Naive B cell (primary cell): ENCODE measurements around the gene FCGR2B. TPM values are rescaled to one million over a fixed set of nuclear protein-coding genes. Genes with fewer than 3 reads are reported as not detected.

Experiments
- ATAC-seq, 2 donors: fragments of 150-1000 bp; cut with Tn5 transposase; 2 replicates each; pipeline ENCODE4 v1.10.0; 2021; ENCODE audit warnings: low read depth in 2 of 2, mild to moderate bottlenecking in 2 of 2, moderate library complexity in 2 of 2
- DNase-seq: peaks from one replicate; pipeline ENCODE4 v3.0.0; 2022
- H3K27ac Mint-ChIP-seq, 6 donors: one replicate each; pipeline ENCODE4 v1.8.0; 2020 to 2022; ENCODE audit warnings: mild to moderate bottlenecking in 6 of 6, mixed read lengths in 6 of 6, moderate library complexity in 5 of 6, inconsistent platforms in 2 of 6
- H3K27me3 Mint-ChIP-seq, 3 donors: one replicate each; pipeline ENCODE4 v1.8.0; 2021 to 2022; ENCODE audit warnings: mixed read lengths in 3 of 3, mild to moderate bottlenecking in 1 of 3
- H3K36me3 Mint-ChIP-seq, 2 donors: one replicate each; pipeline ENCODE4 v1.8.0; 2020 to 2022; ENCODE audit warnings: mixed read lengths in 2 of 2, inconsistent platforms in 1 of 2, mild to moderate bottlenecking in 1 of 2
- H3K4me1 Mint-ChIP-seq, 3 donors: one replicate each; pipeline ENCODE4 v1.8.0; 2020 to 2022; ENCODE audit warnings: mixed read lengths in 3 of 3, inconsistent platforms in 1 of 3, mild to moderate bottlenecking in 1 of 3, moderate library complexity in 1 of 3
- H3K4me3 Mint-ChIP-seq, 8 donors: one replicate each; pipeline ENCODE4 v1.8.0; 2020 to 2022; ENCODE audit warnings: mild to moderate bottlenecking in 8 of 8, mixed read lengths in 8 of 8, moderate library complexity in 8 of 8, inconsistent platforms in 2 of 8
- H3K9me3 Mint-ChIP-seq, 7 donors: one replicate each; pipeline ENCODE4 v1.8.0; 2020 to 2022; ENCODE audit warnings: mixed read lengths in 7 of 7, mild to moderate bottlenecking in 5 of 7, inconsistent platforms in 2 of 7, moderate library complexity in 1 of 7
- polyA plus RNA-seq, 6 donors: library from polyadenylated mRNA; unstranded; fragments of 300-500 nt; fragmentation: Illumina TruSeq; gene quantifications; one replicate each; pipeline ENCODE4 v1.2.3, GENCODE V29; 2021; ENCODE audit warnings: low read depth in 6 of 6

Gene FCGR2B
- polyA plus RNA-seq, 6 donors from 2014 or later = 232 to 404 (median 304) TPM

DNA sequence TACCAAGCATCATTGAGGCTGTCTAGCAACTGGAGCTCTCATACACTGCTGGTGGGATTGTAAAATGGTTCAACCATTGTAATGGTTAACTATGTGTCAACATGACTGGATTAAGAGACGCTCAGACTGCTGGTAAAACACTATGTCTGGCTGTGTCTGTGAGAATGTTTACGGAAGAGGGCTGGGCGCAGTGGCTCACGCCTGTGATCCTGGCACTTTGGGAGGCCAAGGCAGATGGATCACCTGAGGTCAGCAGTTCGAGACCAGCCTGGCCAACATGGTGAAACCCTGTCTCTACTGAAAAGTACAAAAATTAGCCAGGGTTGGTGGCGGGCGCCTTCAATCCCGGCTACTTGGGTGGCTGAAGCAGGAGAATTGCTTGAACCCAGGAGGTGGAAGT is 39.3 kb downstream of the FCGR2B start:
- H3K4me3 Mint-ChIP-seq = no peak overlapping the region
- no peak overlapping the region for H3K27ac Mint-ChIP-seq
- H3K36me3 Mint-ChIP-seq = no peaks in the 10 kb centered on the region
- H3K9me3 Mint-ChIP-seq = peaks cover 0 to 7% (median 0%) of the 10 kb centered on the region in 7 donors
- ATAC-seq = no peak
- H3K4me1 Mint-ChIP-seq = peaks cover 0 to 2% (median 0%) of the 10 kb centered on the region in 3 donors
- no peaks in the 10 kb centered on the region for H3K27me3 Mint-ChIP-seq
- DNase-seq = no peak

DNA sequence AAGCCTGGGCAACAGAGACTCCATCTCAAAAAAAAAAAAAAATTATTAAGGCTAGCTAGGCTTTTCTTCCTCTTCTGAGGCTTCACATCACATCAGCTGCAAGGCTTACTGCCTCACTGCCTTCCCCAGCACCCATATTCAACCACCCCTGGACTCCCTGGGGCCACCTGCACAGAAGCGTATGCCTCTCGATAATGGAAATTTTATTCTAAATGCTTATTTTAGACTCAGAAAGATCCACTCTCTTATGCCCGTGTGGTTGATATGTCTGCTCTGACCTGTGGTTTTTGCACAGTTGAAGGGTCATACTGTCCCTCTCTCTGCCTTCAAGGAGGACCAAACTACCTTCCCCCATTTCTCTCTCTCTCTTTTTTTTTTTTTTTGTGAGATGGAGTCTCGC is 42.6 kb downstream of the FCGR2B start:
- peaks cover 14 to 16% (median 15%) of the 10 kb centered on the region in 3 donors for H3K4me1 Mint-ChIP-seq
- no peaks in the 10 kb centered on the region for H3K27me3 Mint-ChIP-seq
- peak overlapping the region in 6 of 8 donors; percentile 64 to 88 (median 82) for H3K4me3 Mint-ChIP-seq
- peak overlapping the region in 2 of 6 donors; percentile 89 to 97 for H3K27ac Mint-ChIP-seq
- DNase-seq (peak; percentile 82), ATAC-seq (peak; percentile 89 to 91)
- H3K36me3 Mint-ChIP-seq = peaks cover 0 to 11% of the 10 kb centered on the region in 2 donors
- H3K9me3 Mint-ChIP-seq = no peaks in the 10 kb centered on the region

DNA sequence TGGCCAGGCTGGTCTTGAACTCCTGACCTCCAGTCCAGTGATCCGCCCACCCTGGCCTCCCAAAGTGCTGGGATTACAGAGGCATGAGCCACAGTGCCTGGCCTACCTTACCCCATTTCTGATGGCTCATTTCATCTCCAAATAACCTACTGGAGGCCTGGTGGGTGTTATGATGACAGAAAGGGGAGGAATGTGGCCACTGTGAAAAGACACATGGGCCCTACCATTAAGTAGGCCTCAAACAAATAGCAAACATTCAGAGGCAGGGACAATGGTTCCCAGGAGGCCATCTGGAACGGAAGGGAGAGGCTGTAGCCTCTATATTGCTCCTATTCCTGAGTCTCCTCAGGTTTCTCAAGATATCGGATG is 43.2 kb downstream of the FCGR2B start:
- Mint-ChIP-seq H3K36me3 (peaks cover 0 to 11% of the 10 kb centered on the region in 2 donors), H3K4me1 (peaks cover 19 to 21% (median 20%) of the 10 kb centered on the region in 3 donors), H3K4me3 (peak overlapping the region in 5 of 8 donors; percentile 64 to 88 (median 82)), H3K27ac (peak overlapping the region in 1 of 6 donors; percentile 97), H3K27me3 (no peaks in the 10 kb centered on the region), H3K9me3 (no peaks in the 10 kb centered on the region)
- no peak for ATAC-seq
- no peak for DNase-seq

DNA sequence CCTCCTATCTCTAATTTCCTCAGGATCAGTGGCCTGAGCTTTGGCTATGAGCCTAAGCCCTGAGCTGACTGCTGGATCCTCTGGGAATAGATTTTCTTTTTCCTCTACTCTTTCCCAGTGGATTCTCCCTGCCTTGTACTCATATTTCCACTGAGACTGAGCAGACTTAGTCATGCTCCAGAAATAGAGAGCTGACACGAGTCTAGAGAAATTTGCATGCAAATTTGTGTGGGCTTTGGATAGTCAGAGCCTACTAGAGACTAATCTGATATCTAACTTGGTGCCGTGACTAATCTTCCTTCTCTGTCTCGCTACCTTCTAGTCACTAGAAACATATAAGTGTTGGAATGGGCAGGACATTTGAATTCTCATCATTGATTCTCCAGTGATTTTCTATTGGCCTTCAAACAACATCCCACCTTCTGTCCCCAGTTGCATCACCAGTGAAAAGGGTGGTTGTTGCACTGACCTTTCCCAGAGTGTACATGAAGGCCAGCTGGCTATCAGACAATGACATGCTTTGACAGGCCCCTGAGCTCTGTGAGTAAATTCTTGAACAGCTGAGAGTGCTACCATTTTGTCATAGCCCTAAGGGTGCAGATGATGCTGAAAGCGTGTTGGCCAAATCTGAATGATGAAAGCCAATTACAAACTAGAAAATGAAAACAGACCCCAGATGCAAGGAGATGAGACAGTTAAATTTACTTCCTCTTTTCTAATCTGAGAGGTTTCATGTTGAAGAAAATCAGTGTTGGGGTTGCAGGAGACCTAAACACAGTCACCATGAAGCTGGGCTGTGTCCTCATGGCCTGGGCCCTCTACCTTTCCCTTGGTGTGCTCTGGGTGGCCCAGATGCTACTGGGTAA is 43.8 kb downstream of the FCGR2B start, which contains the start of gene FCRLA:
FCRLA (plus strand) TSS at position 748 of the 866 bp plus-strand sequence; CDS start at position 784, 36 bp downstream.
- Mint-ChIP-seq H3K27me3 (no peaks in the 10 kb centered on the region), H3K36me3 (peaks cover under 1 to 11% of the 10 kb centered on the region in 2 donors), H3K27ac (peak within 1 kb of the TSS in 1 of 6 donors; percentile 97), H3K9me3 (no peaks in the 10 kb centered on the region), H3K4me1 (peaks cover 22 to 26% (median 25%) of the 10 kb centered on the region in 3 donors), H3K4me3 (peak within 1 kb of the TSS in 5 of 8 donors; percentile 64 to 88 (median 82))
- ATAC-seq (peak; percentile 59 to 63), DNase-seq (peak; percentile 69)

DNA sequence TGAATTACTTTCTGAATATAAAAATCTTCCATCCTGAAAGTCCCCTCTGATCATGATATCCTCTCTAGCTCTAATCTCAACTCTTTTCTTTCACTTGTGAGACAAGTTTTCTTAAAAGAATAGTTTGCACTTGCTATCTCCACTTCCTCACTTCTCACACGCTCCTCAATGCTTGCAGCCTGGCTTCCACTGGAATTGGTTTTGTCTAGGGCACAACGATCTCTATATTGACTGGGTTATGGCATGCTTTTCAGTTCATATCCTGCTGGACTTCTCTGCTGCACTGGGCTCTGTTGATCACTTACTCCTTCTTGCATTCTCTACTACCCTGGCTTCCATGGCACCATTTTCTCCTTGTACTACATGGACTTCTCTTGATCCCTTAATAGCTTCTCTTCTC is 44.6 kb downstream of the FCGR2B start:
- Mint-ChIP-seq H3K27me3 (no peaks in the 10 kb centered on the region), H3K36me3 (peaks cover 8 to 19% of the 10 kb centered on the region in 2 donors), H3K9me3 (no peaks in the 10 kb centered on the region), H3K4me3 (no peak overlapping the region), H3K4me1 (peaks cover 27 to 34% (median 33%) of the 10 kb centered on the region in 3 donors), H3K27ac (no peak overlapping the region)
- DNase-seq = no peak
- ATAC-seq = no peak

DNA sequence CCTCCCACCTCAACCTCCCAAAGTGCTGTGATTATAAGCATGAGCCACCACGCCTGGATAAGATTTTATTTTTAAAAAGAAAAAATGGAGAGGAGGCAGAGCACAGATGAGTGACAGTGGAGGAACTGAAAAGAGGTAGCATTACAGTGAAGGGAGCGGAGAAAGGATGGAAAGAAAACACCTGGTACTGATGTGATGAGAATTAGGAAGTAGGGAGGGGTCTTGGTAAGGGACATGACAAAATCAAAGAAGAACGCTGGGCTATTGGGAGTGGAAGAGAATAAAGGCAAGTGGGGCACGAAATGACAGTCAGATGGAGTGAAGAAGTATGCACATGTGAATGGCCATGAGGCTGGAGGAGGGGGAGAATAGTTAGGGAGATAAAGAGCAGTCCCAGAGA is 46.4 kb downstream of the FCGR2B start:
- Mint-ChIP-seq H3K4me3 (peak overlapping the region in 1 of 8 donors; percentile 90), H3K27ac (peak overlapping the region in 5 of 6 donors; percentile 1 to 70 (median 27))
- no peak for ATAC-seq

DNA sequence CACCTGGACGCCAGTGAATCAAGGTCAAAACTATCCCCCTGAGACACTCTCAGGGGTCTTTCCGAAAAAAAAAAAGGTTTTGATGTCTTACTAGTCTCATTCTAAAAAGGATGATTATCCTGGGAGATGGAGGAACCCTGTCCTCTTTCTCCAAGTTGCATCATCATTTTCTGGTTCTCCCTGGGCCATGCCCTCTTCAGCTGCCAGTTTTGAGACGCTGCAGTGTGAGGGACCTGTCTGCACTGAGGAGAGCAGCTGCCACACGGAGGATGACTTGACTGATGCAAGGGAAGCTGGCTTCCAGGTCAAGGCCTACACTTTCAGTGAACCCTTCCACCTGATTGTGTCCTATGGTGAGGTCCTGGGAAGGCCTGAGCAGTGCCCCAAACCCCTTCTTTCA is 47.6 kb downstream of the FCGR2B start:
- Mint-ChIP-seq H3K27me3 (no peaks in the 10 kb centered on the region), H3K4me3 (peak overlapping the region in 2 of 8 donors; percentile 22 to 44), H3K9me3 (no peaks in the 10 kb centered on the region), H3K36me3 (peaks cover 20 to 30% of the 10 kb centered on the region in 2 donors), H3K4me1 (peaks cover 29 to 47% (median 36%) of the 10 kb centered on the region in 3 donors), H3K27ac (peak overlapping the region in 1 of 6 donors; percentile 79)
- DNase-seq (no peak), ATAC-seq (no peak)

More for the DNA sequence above, 46.4 kb downstream of the FCGR2B start:
- Mint-ChIP-seq H3K27me3 (no peaks in the 10 kb centered on the region), H3K36me3 (peaks cover 20 to 30% of the 10 kb centered on the region in 2 donors), H3K4me1 (peaks cover 27 to 42% (median 34%) of the 10 kb centered on the region in 3 donors), H3K9me3 (no peaks in the 10 kb centered on the region)
- DNase-seq = peak; percentile 24

DNA sequence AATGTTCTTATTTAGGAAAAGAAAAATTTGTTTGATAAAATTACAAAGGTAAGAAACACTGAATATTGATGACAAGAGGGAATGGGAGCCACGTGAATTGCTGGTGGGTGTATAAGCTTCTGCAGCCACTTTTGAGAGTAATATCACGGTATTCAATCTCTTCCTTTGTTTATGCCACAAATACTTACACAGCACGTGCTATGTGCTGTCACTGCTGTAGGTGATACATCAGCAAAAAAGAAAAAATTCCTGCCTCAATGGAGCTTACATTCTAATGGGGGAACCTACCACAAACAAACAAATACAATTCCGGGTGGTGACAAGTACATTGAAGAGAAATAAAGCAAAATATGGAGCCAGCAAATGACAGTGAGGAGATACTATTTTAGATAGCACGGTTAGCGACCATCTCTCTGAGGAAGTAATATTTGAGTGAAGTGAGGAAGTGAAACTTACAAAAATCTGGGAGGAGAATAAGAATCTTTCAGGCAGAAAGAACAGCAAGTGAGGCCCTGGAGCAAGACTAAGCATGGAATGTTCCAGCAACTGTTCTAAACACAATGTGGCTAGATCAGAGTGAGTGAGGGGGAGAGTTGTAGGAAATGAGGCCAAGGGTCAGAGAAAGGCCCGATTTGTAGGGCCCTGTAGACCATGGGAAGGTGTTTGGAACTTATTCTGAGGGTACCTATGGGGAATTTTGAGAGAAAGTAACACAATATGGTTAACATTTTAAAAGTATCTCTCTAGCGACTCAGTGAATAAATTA is 55.8 kb downstream of the FCGR2B start:
- ATAC-seq (peak; percentile 96), DNase-seq (peak; percentile 76)
- peak overlapping the region; percentile 34 to 83 (median 68) for H3K4me3 Mint-ChIP-seq
- H3K27ac Mint-ChIP-seq = peak overlapping the region; percentile 1 to 93 (median 22)
- H3K9me3 Mint-ChIP-seq = peaks cover 0 to 2% (median 0%) of the 10 kb centered on the region in 7 donors
- H3K27me3 Mint-ChIP-seq = no peaks in the 10 kb centered on the region
- H3K4me1 Mint-ChIP-seq = peaks cover 44 to 67% (median 62%) of the 10 kb centered on the region in 3 donors
- H3K36me3 Mint-ChIP-seq = peaks cover 0 to 5% of the 10 kb centered on the region in 2 donors

DNA sequence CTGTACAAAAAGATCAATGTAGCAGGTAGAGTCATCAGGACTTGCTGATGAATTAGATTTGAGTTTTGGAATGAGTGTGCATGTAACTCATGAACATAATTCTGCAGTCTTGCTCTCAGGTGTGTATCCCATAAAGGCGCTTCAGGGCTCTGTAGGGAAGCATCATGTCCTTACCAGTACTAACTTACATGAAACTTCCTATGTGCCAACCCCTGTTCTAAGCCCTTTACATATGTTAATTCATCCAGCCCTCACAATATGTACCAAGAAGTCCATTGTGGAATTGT is 56.3 kb downstream of the FCGR2B start:
- peaks cover 44 to 67% (median 66%) of the 10 kb centered on the region in 3 donors for H3K4me1 Mint-ChIP-seq
- peaks cover 0 to under 1% of the 10 kb centered on the region in 2 donors for H3K36me3 Mint-ChIP-seq
- peak overlapping the region in 4 of 6 donors; percentile 2 to 93 (median 55) for H3K27ac Mint-ChIP-seq
- no peaks in the 10 kb centered on the region for H3K27me3 Mint-ChIP-seq
- H3K9me3 Mint-ChIP-seq = peaks cover 0 to 2% (median 0%) of the 10 kb centered on the region in 7 donors
- ATAC-seq = peak in 1 of 2 donors; percentile 4
- no peak for DNase-seq
- H3K4me3 Mint-ChIP-seq = peak overlapping the region; percentile 34 to 83 (median 68)

DNA sequence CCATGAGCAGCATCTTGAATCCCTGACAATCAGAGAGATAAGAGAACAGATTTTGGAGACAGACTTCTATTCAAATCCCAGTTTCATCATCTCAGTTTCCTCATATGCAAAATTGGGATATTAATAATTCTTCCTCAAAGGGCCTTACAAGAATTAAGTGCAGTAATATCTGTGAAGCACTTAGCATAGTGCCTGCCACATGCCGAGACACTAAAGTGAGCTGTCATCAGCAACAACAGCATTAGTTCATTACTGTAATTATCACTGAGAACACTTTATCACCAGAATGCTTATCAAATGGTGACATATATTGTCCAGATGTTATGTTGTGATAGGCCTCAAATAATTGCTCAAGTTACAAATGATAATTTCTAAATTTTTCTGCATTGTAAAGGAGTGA is 57.5 kb downstream of the FCGR2B start:
- DNase-seq (no peak), ATAC-seq (no peak)
- peaks cover 50 to 76% (median 74%) of the 10 kb centered on the region in 3 donors for H3K4me1 Mint-ChIP-seq
- no peak overlapping the region for H3K27ac Mint-ChIP-seq
- H3K36me3 Mint-ChIP-seq = no peaks in the 10 kb centered on the region
- H3K4me3 Mint-ChIP-seq = peak overlapping the region in 1 of 8 donors; percentile 8
- peaks cover 0 to 2% (median 0%) of the 10 kb centered on the region in 7 donors for H3K9me3 Mint-ChIP-seq
- H3K27me3 Mint-ChIP-seq = no peaks in the 10 kb centered on the region

DNA sequence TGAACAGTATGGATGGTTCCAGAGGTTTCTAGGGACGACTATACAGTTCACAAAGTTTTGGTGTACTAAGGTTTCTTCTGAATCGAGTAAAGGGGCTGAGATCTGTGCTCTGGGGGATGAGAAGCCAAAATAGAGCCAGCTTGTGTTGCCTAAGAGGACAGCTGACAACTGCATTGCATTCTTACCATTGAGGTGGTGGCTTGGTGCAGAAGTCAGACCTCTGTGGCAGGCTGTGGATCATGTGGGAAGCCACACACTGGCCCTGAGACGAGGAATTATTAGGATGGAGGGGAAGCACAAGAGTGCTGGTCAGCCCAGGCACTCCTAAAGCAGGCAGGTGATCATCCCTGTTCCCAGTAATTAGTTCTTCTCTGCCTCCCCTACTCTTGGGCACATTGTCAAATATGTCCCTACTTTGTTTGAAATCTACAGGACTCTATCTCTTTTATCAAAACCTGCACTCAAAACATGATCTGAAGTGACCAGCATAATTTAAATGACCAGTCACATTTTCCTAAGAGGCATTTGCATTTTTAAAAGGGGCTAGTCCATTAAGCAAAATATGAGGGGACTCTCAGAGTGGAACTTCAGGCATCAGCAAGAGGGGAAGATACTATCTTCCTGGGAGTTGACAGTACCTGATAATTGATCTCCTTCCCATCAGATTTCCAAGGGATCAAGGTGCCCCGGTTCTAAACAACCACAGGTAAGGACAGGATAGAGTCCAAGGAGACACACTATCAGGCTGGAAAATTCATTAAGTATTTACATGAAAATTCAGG is 58.2 kb downstream of the FCGR2B start, which contains the start of gene FCRLB:
FCRLB (plus strand) TSS at position 589 of the 782 bp plus-strand sequence. CDS start 1,129 bp downstream, outside the sequence.
- Mint-ChIP-seq H3K4me3 (peak within 1 kb of the TSS in 1 of 8 donors; percentile 8), H3K27ac (peak within 1 kb of the TSS in 3 of 6 donors; percentile 7 to 85 (median 61)), H3K27me3 (no peaks in the 10 kb centered on the region), H3K36me3 (no peaks in the 10 kb centered on the region), H3K4me1 (peaks cover 55 to 80% (median 78%) of the 10 kb centered on the region in 3 donors), H3K9me3 (peaks cover 0 to 2% (median 0%) of the 10 kb centered on the region in 7 donors)
- no peak for ATAC-seq
- DNase-seq = no peak

DNA sequence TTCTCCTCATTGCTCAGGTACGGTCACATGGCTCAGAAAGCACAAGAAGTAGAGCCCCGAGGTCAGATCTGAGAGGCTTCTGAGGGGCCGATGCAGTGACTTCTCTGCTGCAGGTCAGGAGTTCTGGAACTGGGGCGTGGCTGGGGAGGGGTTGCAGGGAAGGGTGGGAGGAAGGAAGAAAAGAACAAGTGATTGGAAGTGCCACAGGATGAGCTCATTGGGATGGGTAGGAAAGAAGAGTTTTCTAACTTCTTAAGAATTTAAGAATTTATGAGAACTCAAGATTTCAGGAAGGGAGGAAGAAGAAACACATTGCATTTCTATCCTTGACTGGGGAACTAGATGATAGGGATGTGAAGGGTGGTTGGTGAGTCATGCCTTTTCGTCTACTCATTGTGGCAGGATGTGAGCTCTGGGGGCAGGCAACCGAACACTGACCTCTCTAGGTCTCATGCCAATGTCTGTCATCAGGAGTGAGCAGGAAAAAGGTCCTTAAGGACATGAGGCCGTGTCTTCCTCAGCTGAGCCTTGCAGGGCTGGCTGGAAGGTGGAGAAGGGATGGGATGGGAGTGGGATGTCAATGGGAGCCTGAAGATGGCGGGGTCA is 58.9 kb downstream of the FCGR2B start:
- H3K4me1 Mint-ChIP-seq = peaks cover 55 to 79% (median 78%) of the 10 kb centered on the region in 3 donors
- no peak for ATAC-seq
- no peaks in the 10 kb centered on the region for H3K36me3 Mint-ChIP-seq
- no peak overlapping the region for H3K4me3 Mint-ChIP-seq
- H3K27ac Mint-ChIP-seq = peak overlapping the region in 3 of 6 donors; percentile 7 to 85 (median 35)
- H3K27me3 Mint-ChIP-seq = no peaks in the 10 kb centered on the region
- DNase-seq = no peak
- H3K9me3 Mint-ChIP-seq = peaks cover 0 to 2% (median 0%) of the 10 kb centered on the region in 7 donors
